ENCODE results near the gene TMIE.
"Not testable (repeated sequence)": the region's sequence is repeated elsewhere in the genome, so short reads cannot be mapped to it uniquely, and the experiment has no call there.

TMIE gene

DNA sequence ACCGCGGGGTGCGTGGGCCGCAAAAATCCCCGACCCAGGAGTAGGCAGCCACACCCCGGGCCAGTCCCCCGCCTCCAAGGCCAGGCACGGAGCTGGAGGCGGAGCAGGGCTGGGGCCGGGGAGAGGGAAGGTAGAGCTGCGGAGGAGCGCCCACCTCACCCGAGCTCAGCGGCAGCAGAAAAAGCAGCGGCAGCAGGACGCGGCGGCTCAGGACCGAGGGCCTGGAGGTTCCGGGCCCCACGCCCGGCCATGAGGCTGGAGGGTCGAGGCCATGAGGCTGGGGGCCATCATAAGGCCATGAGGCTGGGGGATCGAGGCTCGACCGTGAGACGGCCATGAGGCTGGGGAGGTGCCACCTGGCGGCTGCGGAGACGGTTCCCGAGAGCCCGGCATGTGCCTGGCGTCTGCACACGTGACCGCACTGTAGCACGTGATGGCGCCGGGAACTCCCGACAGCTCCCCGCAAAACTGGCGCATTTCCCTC, 49.4 kb downstream of the TMIE start:
- DNase-seq (ENCODE audit: low read depth): no peak
- H3K4me3 ChIP-seq (ENCODE audit: low read length): no peak overlapping the region
- TF ChIP-seq, protein P1, sequence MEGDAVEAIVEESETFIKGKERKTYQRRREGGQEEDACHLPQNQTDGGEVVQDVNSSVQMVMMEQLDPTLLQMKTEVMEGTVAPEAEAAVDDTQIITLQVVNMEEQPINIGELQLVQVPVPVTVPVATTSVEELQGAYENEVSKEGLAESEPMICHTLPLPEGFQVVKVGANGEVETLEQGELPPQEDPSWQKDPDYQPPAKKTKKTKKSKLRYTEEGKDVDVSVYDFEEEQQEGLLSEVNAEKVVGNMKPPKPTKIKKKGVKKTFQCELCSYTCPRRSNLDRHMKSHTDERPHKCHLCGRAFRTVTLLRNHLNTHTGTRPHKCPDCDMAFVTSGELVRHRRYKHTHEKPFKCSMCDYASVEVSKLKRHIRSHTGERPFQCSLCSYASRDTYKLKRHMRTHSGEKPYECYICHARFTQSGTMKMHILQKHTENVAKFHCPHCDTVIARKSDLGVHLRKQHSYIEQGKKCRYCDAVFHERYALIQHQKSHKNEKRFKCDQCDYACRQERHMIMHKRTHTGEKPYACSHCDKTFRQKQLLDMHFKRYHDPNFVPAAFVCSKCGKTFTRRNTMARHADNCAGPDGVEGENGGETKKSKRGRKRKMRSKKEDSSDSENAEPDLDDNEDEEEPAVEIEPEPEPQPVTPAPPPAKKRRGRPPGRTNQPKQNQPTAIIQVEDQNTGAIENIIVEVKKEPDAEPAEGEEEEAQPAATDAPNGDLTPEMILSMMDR (IDR thresholded peaks at IDR 0.05; ENCODE audit: insufficient read depth, low read depth, low read length, missing control alignments): no peak

DNA sequence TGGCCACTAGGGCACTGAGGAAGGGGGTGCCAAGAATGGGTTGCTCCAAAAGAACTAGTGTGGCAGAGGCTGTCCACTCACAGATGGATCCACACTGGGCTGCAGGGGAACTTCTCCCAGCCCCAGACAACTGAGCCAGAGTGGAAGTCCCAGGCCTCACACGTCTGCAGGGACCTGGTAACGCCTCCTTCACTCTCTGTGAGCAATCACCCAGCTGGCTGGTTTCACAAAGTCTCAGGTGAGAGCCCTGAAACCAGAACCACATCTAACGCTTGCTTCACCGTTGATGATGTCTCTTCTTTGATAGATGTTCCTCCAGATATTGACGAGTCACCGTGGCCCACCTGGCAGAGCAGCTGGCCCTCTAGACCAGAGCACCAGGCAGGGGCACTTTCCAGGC, 51.9 kb downstream of the TMIE start:
- DNase-seq (ENCODE audit: low read depth); H3K4me3 ChIP-seq (ENCODE audit: low read length): not testable (repeated sequence)

DNA sequence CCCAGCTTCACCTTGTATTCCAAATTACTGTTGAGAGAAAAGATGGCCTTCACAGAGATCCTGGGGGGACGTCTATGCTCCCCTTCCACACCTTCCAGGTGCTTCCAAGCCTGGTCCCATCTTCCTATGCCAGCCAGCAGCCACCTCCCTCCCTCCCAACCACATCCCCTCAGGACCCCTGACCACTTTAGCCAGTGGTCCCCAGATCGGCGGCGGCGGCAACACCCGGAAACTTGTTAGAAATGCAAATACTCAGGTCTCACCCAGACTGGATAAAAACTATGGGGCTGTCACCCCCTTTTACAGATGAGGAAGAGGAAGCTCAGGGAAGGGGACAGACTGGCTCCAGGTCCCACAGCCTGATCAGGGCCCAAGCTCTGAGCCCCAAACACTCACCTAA, 54.5 kb downstream of the TMIE start:
- DNase-seq (ENCODE audit: low read depth): no peak
- TF ChIP-seq, protein P1 (IDR thresholded peaks at IDR 0.05; ENCODE audit: insufficient read depth, low read depth, low read length, missing control alignments): no peak
- no peak overlapping the region for H3K4me3 ChIP-seq (ENCODE audit: low read length)

DNA sequence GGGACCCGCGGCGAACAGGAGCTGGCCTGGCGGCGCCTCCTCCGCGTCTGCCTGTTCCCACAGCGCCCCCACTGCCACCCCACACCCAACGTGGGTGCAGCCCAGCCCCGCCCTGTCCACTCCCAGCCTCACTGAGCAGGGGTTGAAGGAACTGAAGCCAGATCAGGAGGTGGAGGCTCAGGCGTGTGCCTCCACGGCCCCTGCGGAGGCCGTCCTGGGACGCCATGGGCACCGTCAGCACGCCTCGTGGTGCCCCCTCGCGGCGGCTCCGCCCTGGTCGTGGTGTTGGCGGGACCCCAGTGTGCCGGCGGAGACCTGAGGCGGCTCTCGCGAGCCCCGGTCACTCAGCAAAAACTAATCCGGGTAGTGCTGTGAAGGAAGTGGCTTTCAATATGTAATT, 55.5 kb downstream of the TMIE start:
- TF ChIP-seq, protein P1 (IDR thresholded peaks at IDR 0.05; ENCODE audit: insufficient read depth, low read depth, low read length, missing control alignments): no peak
- DNase-seq (ENCODE audit: low read depth): no peak

DNA sequence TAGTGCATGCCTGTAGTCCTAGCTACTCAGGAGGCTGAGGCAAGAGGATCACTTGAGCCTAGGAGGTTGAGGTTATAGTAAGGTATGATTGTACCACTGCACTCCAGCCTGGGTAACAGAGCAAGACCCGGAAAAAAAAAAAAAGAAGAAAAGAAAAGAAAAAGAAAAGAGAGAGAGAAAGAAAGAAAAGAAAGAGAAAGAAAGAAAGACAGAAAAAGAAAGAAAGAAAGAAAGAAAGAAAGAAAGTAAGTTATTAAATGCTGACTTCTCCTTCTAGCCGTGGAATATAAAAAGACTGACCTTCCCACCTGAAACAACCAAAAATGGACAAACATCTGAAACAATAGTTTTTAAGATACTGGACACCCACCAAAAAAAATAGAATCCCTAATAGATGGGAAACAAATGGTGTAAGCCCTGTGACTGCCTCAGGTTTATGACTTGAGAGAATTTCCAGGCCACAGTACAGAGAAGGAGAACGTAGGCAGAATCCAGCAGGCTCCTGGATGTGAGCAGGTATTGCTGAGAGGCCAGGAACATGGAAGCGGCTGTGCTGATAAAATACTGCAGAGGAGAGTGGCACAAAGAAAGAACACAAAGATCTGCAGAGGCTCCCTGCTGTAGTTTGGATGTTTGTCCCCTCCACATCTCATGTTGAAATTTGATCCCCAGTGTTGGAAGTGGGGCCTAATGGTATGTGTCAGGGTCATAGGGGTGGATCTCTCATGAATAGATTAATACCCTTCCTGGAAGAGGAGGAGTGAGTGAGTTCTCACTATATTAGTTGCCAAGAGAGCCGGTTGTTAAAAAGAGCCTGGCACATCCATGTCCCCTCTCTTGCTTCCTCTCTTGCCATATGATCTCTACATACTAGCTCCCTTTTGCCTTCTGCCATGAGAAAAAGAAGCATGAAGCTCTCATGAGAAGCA, 58.3 kb downstream of the TMIE start:
- no peak for DNase-seq (ENCODE audit: low read depth)
- no peak overlapping the region for H3K4me3 ChIP-seq (ENCODE audit: low read length)
- TF ChIP-seq, protein P1 (IDR thresholded peaks at IDR 0.05; ENCODE audit: insufficient read depth, low read depth, low read length, missing control alignments): no peak

More for the DNA sequence above, 55.5 kb downstream of the TMIE start:
- no peak overlapping the region for H3K4me3 ChIP-seq (ENCODE audit: low read length)

Data from epithelial cell of esophagus (primary cell).